ENCODE measurements around the gene C4BPB. TPM values are rescaled to one million over a fixed set of nuclear protein-coding genes. Genes with fewer than 3 reads are reported as not detected.

Gene C4BPB
- polyA plus RNA-seq, 12 donors = 0.13 to 0.99 (median 0.50) TPM; not detected in 3

DNA sequence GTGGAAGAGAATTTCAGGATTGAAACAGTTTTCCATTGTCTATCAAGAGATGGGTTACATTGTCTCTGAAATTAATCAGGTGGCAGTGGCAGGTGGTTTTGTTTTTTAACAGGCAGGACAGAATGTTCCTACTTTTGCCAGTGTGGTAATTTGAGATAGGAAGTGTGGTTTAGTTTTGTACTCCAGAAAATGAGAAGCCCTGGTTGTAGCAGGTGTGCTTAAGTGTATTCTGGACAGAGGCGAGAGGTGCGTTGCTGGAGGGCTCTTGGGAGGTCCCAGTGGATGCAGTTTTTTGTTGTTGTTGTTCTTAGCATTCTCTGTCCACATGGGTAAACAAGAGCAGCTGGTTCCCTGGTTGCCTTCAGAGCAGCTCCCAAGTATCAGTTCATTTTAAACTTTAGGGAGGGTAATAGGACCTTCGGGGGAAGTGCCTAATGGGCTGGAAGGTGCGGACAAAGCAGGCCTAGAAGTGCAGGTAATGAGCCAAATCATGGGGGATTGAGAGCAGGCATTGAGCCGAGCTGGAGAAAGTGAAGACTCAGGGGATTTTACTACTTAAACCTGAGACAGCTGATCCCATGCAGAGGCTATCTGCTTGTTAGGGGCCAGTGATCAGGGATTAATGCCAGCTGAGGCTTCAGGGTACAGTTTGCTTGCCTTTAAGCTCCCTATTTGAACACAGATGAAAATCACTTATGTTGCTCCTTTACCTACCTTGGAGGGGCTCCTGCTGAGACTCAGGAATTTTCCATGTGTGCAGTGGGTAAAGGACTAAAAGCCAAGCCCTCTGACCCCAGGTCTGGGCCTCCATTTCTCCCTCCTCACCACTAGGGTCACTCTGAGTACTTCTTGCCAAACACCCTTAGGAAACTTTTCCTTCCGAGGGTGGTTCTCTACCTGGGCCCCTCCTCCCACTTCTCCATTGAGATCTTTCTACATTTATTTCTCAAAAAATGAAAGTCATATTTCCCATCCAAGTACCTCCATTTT lies 29.5 kb upstream of the C4BPB start:
- no peak for DNase-seq

DNA sequence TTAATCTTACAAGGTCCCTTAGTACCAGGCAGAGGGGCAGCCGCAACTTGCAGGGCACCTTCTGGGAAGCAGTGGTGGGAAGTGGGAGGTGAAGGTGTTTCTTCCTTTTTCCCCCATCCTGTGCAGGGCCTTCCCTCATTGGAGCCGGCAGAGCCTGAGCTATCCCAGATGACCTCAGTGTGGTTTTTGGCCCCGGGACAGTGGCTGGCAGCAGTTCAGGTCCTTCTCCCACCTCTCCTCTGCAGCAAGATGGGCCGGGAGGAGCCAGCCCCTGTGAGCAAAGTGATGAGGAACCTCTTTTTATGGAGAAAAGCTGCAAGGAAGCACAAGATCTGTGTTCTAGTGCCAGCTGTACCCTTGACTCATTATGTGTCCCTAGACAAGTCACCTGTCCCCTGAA lies 28.8 kb upstream of the C4BPB start:
- no peak for DNase-seq

DNA sequence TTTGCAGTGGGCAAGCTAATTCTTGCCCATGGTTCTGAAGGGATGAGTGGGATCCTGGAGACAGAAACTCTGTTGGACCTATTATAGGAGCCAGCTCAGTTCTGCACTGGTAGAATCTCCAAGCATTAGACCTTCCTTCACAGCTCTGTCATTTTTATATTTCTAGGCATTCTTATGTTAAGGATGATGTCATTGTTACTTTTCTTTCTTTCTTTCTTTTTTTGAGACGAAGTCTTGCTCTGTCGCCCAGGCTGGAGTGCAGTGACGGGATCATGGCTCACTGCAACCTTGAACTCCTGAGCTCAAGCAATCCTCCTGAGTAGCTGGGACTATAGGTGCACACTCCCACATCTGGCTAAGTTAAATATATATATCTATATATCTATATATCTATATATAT lies 28.1 kb upstream of the C4BPB start:
- DNase-seq = no peak

DNA sequence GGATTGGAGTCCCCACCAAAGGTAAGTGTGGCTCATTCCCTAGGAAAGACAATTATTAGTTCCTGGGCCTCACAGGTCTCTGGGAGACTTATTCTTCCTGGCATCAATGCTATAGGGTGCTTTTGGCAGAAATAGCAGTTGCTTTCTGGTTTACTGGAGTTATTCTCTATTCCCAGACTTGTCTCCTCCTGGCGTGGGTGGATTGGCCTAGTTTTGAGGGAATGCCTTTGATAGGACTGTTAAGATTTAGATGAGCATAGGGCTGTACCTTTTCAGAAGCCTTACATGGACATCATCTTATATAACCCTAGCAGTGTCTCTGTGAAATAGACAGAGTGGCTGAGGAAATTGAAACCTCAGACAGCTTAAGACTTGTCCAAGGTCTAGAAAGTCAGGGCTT lies 26.6 kb upstream of the C4BPB start:
- no peak for DNase-seq

DNA sequence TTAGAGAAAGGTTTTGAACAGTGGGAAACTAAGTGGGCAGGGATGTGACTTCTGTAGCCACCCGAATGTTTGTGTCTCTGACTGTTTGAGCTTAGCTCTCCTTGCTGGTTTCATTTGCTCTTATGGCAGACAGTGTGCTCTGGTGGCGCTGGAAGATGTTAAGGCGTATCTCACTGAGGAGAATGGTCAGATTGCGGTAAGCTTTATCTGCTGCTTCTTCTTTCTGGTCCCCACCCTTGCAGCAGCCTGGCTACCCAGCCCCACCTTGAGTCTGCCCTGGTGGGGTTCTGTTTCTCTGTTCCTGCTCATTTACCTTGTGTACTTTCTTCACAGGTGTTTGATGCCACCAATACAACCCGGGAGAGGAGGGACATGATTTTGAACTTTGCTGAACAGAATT lies 25.6 kb upstream of the C4BPB start:
- DNase-seq = no peak

DNA sequence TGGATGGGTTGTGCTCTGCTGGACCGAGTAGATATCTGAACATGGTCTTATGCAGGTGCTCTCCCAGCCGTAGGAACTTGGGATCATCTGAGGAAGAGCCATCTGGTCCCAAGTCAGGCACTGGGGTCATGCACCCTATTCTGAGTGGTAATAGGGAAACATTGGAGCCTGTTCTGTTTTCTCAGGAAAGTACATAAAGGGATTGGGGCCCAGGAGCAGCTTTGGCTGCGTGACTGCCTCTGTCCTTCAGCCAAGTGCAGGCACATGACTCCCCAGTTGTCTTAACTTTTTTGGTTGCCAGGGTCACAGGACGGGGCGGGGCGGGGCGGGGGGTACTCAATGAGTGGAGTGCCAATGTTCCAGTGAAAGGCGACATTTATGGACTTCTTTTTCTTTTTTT lies 24.1 kb upstream of the C4BPB start:
- DNase-seq = no peak

DNA sequence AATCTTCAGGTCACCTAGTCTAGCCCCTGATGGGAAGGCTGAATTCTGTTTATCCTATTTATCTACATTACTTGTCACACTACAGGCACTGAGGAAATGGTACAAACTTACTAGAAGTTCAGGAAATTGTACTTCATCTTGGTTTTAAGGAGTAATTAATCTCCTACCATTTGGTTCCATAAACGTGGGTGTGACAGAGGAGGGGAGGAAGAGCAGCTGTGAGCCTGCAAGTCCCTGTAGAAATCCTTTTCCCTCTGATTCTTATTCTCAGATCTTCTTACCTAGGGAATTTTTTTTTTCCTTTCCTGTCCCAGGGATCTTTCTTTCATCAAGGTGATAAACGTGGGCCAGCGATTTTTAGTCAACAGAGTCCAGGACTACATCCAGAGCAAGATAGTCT lies 21.5 kb upstream of the C4BPB start:
- DNase-seq = no peak

DNA sequence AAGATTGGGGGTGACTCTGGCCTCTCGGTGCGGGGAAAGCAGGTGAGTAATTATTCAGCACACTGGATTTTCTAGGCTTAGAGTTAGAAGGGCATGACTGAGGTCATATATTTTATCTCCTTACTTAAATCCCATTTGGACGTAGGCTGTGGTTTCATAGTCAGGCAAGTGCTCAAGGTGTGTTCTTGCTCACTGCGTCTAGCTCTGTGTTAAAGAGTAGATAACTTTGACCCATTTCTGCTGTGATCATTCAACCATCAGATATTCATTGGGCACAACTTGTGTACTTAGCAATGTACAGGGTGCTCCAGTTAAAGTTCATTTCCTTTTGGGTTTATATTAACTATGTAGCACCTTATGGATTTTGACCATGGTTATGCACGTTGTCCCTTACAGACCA lies 21.0 kb upstream of the C4BPB start:
- DNase-seq = no peak

DNA sequence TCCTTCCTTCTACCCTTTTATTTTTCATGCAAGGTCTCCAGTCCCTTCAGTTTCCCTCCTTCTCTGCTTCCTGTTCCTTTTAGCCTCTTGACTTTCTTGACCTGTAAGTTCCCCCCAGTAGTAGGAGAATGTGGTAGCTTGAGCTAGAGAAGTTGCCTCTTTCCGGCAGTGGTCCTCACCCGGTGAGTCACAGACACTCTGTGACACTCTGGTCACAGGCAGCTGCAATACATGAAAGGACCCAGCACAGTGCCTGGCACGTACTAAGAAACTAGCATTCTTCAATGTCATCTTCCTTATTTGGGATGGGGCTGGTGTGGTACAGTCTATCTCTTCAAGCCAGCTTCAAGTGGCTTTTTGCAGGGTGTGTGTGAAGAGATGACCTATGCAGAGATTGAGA lies 19.6 kb upstream of the C4BPB start:
- no peak for DNase-seq

DNA sequence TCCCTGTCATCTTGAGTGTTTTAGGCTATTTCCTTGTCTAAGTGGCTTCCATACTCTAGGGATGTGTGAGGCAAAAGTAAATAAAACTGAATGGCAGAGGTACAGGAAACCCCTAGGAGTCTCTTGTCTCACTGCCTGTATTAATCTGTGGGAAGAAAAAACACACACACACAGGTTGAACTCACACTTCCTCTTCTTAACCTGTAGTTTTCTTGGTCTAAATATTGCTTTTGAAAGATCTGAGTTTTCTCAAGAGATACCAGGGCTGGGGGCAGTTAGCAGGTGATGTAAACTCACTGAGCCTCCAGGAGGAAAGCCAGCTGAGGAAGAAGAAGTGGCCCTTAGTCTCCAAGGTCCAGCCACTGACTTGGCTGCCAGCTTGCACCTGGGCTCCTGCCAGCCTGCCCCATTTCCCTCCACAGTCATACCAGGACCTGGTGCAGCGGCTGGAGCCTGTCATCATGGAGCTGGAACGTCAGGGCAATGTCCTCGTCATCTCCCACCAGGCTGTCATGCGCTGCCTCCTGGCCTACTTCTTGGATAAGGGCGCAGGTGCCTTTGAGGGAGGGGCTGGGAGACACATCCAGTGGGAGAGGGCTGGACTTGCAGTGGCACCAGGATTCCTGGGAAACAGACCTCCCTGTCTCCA lies 18.7 kb upstream of the C4BPB start:
- DNase-seq = no peak

DNA sequence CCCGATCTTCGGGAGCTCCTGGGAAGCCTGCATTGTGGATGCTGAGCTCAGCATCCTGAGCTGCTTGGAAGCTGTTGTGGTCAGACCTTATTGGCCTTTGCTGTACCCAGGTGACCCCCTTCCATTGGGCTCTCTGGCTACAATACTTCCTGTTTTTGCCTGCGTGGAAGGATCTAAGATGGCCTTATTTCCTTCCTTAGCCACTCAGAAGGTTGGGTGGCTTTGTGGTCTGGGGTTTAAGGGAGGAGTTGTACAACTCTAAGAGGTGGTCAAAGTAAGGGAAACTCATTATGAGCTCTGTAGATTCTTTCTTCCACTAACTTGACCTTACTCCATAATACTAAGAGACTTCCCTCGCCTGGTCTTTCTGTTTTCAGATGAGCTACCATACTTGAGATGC lies 17.8 kb upstream of the C4BPB start:
- DNase-seq = no peak

DNA sequence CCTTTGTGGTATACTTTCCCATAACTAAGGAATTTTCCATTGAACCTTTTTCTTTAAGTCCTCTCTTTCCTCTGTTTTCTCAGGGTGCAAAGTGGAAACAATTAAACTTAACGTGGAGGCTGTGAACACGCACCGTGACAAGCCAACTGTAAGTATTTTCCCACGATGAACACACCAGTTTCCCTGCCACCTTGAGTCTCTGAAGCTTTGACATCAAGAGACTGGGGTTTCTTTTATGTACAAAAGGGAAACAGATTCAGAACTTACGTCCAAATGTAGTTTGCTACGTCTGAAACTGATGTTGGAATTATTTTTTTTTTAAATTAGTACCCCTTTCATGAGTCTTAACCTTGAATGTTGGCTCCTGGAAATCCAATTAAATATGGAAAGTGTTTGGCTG lies 17.2 kb upstream of the C4BPB start:
- DNase-seq = no peak

DNA sequence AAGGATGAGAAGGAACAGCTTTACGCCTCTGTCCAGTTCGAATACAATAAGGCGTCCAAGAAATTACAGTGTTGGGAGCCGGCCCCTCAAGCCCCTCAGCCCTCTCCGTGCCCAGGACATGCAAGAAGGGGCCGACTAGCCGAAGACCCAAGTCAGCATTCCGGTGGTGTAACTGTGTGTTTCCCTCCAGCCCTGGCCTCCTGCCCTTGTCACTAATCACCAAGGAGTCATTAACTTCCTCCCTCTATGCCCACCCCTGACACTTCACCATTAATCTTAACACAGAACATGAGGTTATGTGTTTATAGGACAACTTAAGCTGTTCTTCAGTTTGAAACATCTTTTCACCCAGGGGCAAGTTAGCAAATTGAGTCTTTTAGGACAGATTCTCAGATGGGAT lies 16.4 kb upstream of the C4BPB start:
- DNase-seq = no peak

DNA sequence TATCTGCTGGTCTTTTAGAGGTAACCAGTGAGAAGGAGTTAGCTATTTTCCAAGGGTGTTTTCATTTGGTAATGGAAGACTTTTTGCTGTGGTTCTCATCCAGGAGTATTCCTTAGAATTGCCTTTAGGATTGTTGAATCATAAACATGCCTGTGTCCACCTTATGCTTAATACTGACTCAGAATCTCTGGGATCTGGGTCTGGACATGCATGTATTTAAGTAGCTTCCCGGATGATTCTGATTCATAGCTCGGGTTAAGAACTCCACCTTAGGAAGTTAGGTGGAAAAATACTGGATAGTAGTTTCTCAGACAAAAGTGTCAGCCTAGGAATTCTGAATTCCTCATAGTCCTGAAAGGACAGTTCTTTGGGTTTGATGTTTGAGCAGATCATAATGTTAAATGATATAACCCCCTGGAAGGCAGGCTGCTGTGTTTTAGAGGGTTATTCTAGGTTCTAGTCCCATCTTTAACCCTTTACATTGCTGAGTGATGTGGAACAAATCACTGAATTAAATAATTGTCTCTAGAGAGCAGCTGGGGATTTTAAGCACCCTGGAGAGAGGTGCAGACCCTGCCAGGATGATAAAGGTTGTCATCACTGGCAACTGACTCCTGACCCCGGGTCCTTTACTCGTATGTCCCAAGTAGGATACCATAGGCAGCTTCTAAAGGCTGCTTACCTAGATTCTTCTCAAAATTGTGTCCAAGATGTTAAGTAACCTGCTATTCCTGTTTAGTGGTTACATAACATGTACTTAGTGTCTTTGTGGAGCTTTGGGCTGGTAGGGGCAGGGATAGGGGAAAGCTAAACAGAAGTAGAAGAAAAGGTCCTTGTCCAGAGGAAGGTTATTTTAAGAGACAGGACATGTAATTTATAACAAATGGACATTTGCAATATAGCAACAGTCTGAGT lies 14.5 kb upstream of the C4BPB start:
- no peak for DNase-seq

DNA sequence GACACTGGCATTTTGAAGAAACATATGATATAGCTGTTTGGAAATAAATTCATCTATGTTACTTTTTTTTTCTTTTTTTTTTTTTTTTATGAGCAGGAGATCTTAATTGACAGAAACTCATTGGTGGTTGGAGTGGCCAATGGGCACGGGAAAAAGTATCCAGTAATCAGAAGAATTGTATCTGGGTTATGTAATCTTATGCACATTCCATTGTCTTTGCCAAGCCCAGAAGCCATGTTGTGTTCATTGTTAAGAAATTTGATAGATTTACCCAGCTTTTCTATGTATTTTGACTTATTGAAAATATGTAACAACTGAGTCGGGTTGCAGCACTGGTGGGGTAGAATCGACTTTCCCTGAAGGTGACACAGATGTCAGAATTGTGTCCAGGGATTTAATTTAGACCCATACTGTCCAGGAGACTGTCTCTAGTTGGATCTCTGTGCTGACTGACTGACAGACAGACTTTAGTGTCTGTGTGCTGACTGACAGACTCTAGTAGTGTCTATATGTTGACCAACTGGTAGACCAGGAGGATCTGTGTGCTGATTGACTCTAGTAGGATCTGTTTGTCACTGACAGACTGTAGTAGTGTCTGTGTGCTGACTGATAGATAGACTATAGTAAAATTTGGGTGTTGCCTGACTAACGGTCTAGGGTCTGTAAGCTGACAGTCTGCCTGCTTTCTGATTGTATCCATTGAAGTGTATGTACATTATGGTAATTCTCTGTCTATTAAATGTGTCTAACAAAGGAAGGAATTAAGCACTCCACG lies 12.3 kb upstream of the C4BPB start:
- no peak for DNase-seq

DNA sequence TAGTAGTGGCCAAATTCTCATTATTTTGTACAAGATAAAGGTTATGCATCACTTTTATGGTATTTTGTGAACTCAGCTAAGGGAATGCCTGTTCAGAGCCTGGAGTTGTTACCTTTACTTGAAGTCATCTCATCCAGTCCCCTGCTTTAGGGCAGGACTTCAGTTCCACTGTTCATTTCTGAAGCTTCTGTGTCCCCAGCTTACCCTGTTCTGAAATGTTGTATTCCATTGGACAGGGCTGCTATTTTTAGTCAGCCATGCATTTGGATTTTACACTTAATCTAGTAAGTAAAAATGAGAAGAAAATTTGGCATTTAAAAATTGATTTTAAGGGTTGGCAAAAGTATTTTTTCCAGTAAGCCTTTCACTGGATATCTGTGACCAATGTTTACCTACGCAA lies 11.6 kb upstream of the C4BPB start:
- no peak for DNase-seq

DNA sequence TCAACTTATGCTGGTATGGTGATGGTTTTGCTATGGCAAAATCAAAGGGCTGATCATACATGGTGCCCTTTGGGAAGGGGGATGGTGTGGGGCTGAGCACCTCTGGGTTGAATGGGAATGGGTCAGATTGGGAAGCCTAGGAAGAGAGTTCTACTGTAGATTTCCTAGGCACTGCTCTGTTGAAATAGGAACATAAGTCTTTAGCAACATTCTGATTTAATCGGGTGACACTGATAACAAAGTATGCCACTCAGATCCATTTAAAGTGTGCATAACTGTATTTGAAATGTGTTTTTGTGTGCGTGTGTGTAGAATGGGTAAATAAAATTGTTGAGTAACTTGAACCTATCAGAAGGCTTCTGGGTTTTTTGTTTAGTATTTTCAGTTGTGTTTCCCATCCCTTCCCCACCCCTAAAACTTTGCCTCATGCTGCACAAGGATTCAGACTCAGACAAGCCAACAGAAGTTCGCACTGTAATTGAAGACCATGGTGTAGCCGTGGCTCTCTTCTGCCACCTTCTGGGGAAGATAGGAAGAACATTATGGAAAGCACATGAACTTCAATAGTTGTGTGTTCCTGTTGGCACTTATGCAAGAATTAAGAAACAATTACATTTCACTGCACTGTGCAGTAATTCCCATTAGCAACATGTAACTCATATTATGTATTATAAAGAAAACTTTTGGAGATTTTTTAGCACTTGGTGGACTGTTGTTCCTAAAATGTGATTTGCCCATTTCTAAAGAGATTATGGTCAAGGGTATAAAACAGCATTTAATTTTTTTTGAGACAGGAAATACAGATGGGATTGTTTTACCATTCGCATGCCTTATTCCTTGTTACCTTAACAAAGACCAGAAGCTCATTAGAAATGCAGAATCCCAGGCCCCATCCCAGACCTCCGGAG lies 10.9 kb upstream of the C4BPB start:
- peak; percentile 83 for DNase-seq

DNA sequence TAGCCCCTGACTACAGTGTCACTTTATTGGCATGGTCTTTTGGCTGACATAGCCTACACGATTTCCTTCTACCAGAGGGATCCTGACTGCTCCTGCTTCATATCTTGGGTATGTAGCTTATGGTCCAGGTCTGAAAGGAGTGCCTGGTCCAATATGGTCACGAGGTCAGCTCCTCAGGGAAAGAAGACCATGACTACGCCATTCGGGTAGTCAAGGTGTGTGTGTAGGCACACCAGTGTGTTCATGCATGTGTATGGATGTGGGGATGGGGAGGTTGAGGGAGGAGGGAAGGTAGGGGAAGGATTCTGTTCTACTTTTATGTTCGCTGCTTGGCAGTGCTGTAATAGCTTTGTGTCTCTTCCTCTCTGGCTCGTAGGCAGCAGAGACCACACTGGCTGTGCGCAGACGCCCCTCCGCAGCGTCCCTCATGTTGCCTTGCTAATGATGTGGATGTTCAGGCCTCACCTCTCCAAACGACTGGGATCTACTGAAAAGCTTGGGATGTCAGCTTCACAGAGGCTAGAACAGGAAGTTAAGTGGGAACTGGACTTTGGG lies 10.0 kb upstream of the C4BPB start:
- no peak for DNase-seq

DNA sequence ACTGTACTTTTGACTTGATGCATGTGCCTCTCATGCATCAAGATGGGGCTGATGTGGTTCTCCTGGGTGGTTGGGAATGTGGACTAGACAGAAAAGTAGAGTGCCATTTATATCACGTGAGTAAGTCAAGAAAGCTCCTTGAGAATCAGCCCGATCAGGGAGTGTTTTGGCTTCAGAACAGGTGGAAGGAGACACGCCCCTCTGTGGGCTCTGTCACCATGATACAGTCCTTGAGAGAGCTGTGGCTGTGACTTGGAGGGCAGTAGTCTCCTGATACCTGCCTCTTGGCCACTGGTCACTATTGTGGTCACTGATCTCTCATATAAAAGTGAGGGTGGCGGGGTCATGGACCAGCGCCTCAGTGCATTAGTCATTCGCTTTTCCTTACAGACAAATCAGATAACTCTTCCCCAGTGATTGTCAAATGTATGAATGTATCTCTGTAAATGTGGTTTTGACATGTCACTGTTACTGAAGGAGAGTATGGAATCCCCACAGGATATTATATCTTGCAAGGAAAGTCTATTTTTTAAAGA lies 8.9 kb upstream of the C4BPB start:
- no peak for DNase-seq

DNA sequence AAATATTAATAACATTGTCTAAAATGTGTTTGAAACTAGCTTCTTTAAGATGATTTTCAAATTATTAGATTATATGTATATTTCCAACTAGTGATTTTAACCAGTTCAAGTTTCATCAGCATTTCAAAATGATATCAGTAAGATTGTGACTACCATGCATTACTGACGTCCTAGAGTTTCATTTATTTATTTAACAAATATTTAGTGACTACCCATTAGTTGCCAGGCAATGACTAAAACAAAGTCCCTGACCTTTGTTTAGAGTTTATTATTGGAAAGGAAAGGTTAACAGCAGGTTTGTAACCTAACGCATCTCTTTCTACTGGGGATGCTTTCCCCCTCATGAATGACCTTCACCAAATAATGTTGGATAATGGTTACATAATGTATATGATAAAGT lies 7.6 kb upstream of the C4BPB start:
- no peak for DNase-seq
